ENCODE results near the gene MXI1. TPM values are rescaled to one million over a fixed set of nuclear protein-coding genes. Genes with fewer than 3 reads are reported as not detected.

MXI1 gene
- total and polyA plus RNA-seq, 2 donors (not counting 1 experiment from before 2014, with no cell fraction given) = 12.0 to 32.4 TPM

DNA sequence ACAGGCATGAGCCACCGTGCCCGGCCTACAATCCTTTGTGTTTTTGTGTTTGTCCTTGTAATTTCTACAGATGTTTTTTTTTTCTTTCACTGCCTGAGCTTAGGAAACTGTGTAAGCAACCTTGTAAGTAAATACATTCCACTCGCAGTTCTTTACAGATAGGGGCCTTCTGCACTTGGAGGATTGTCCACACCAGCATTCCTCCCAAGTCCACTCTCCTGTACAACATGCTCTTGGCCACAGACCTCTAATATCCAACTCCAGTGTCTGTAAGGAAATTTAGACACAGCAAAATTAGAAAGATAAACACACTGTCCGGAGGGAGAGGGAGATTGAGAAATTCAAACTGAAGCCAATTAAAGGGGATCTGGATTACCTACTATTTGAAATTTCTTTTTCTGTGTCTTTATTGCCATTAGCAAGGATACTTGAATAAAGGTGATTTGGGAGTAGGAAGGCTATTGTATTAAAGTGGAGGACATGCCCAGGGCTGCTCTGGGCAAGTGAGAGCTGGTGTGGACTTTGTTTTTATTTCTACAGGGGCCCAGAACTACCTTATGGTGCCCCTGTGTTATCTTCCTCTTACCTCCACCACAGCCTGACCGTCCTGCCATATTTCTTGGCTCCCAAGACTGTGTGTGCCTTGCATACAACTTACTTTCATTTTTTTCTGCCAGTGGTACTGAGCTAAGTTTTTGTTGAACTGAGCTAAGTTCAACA is 9.7 kb downstream of the MXI1 start:
- no peak overlapping the region for H2AFZ ChIP-seq (ENCODE audit: insufficient read depth, low read depth, low read length, poor library complexity, severe bottlenecking)
- no peaks in the 10 kb centered on the region for H3K36me3 ChIP-seq (replicated peaks in 1 of 2; ENCODE audit: control extremely low read depth in 1 of 2, control insufficient read depth in 1 of 2, extremely low read depth in 1 of 2, insufficient read depth in 2 of 2, low read length in 1 of 2)
- no peak overlapping the region for H3K4me2 ChIP-seq (replicated peaks; ENCODE audit: low read depth, low read length, poor library complexity, severe bottlenecking)
- H3K27ac ChIP-seq (ENCODE audit: low read length in 2 of 2) = no peak overlapping the region
- Mint-ChIP-seq H3K4me3 (no peak overlapping the region), H3K4me1 (peaks cover 44% of the 10 kb centered on the region), H3K27me3 (no peaks in the 10 kb centered on the region), H3K9me3 (ENCODE audit: insufficient read depth) (no peaks in the 10 kb centered on the region), H3K27ac (no peak overlapping the region)
- no peaks in the 10 kb centered on the region for H4K20me1 ChIP-seq (ENCODE audit: control insufficient read depth, insufficient read depth, low read length, poor library complexity, severe bottlenecking)
- no peak for DNase-seq
- no peak for TF ChIP-seq EZH2 (IDR thresholded peaks at IDR 0.05; ENCODE audit: borderline replicate concordance, insufficient read depth, low read depth, low read length, poor library complexity, severe bottlenecking)
- TF ChIP-seq, protein P1, sequence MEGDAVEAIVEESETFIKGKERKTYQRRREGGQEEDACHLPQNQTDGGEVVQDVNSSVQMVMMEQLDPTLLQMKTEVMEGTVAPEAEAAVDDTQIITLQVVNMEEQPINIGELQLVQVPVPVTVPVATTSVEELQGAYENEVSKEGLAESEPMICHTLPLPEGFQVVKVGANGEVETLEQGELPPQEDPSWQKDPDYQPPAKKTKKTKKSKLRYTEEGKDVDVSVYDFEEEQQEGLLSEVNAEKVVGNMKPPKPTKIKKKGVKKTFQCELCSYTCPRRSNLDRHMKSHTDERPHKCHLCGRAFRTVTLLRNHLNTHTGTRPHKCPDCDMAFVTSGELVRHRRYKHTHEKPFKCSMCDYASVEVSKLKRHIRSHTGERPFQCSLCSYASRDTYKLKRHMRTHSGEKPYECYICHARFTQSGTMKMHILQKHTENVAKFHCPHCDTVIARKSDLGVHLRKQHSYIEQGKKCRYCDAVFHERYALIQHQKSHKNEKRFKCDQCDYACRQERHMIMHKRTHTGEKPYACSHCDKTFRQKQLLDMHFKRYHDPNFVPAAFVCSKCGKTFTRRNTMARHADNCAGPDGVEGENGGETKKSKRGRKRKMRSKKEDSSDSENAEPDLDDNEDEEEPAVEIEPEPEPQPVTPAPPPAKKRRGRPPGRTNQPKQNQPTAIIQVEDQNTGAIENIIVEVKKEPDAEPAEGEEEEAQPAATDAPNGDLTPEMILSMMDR (IDR thresholded peaks at IDR 0.05) = no peak
- ChIA-PET CTCF (interaction anchor here (1.6 kb wide), 1 partner anchor 9 kb away, joined by 4 read pairs; the partner anchor contains the start of gene MXI1), POLR2A (interaction anchor here (0.6 kb wide), 1 partner anchor 9 kb away, joined by 5 read pairs; no protein-coding TSS in a partner anchor)
- H3K4me1 ChIP-seq (ENCODE audit: control insufficient read depth in 2 of 2, insufficient read depth in 2 of 2, low read length in 2 of 2) = peaks cover 43 to 49% of the 10 kb centered on the region in 2 donors
- H3K79me2 ChIP-seq (ENCODE audit: control insufficient read depth, insufficient read depth, low read length) = peaks cover 17% of the 10 kb centered on the region
- H3K9me3 ChIP-seq (ENCODE audit: control extremely low read depth in 1 of 3, control insufficient read depth in 2 of 3, insufficient read depth in 1 of 3, low read length in 2 of 3) = no peaks in the 10 kb centered on the region
- H3K9ac ChIP-seq (ENCODE audit: low read length) = no peak overlapping the region
- no peak for ATAC-seq (ENCODE audit: low read depth)
- no peak overlapping the region for H3K4me3 ChIP-seq (ENCODE audit: control extremely low read depth in 1 of 5, extremely low read depth in 1 of 5, insufficient read depth in 1 of 5, low read depth in 2 of 5, low read length in 4 of 5)
- intact Hi-C loops (cut with micrococcal nuclease) = no loop called here
- WGBS (ENCODE audit: insufficient coverage) = 70% methylated on average over 2 of the region's 5 CpGs
- H3K27me3 ChIP-seq (replicated peaks in 1 of 4; ENCODE audit: control extremely low read depth in 1 of 4, control insufficient read depth in 3 of 4, insufficient read depth in 4 of 4, low read length in 3 of 4) = peaks cover 0 to 5% (median 0%) of the 10 kb centered on the region in 4 experiments

DNA sequence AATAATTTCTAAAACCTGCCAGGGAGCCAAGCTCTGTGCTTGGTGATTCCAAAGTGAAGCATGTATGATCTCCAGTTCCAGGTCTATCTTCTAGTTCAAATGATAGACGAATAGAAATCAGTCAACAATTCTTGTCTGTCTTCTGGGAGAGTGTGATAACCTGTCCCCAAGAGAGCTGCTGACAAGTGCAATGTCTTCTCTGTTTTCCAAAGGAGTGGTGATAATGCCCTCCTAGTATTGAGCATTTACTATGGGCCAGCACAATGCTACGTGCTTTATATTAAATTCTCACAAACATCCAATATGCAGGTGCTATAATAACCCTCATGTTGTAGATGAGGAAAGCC is 10.2 kb downstream of the MXI1 start:
- no peaks in the 10 kb centered on the region for H3K36me3 ChIP-seq (replicated peaks in 1 of 2; ENCODE audit: control extremely low read depth in 1 of 2, control insufficient read depth in 1 of 2, extremely low read depth in 1 of 2, insufficient read depth in 2 of 2, low read length in 1 of 2)
- H3K4me2 ChIP-seq (replicated peaks; ENCODE audit: low read depth, low read length, poor library complexity, severe bottlenecking) = no peak overlapping the region
- WGBS (ENCODE audit: insufficient coverage) = 100% methylated on average over 1 of the region's 2 CpGs
- peaks cover 0 to 5% (median under 1%) of the 10 kb centered on the region in 4 experiments for H3K27me3 ChIP-seq (replicated peaks in 1 of 4; ENCODE audit: control extremely low read depth in 1 of 4, control insufficient read depth in 3 of 4, insufficient read depth in 4 of 4, low read length in 3 of 4)
- H3K4me1 Mint-ChIP-seq = peaks cover 42% of the 10 kb centered on the region
- H3K9ac ChIP-seq (ENCODE audit: low read length) = no peak overlapping the region
- peaks cover 21% of the 10 kb centered on the region for H3K79me2 ChIP-seq (ENCODE audit: control insufficient read depth, insufficient read depth, low read length)
- H2AFZ ChIP-seq (ENCODE audit: insufficient read depth, low read depth, low read length, poor library complexity, severe bottlenecking) = no peak overlapping the region
- ChIA-PET CTCF (no interaction called here), POLR2A (interaction anchor here (0.6 kb wide), 1 partner anchor 10 kb away, joined by 5 read pairs; no protein-coding TSS in a partner anchor)
- H3K27me3 Mint-ChIP-seq = no peaks in the 10 kb centered on the region
- TF ChIP-seq EZH2 (IDR thresholded peaks at IDR 0.05; ENCODE audit: borderline replicate concordance, insufficient read depth, low read depth, low read length, poor library complexity, severe bottlenecking) = no peak
- TF ChIP-seq, protein P1 (IDR thresholded peaks at IDR 0.05) = no peak
- ATAC-seq (ENCODE audit: low read depth) (no peak), DNase-seq (no peak)
- H3K27ac ChIP-seq (ENCODE audit: low read length in 2 of 2) = no peak overlapping the region
- no peaks in the 10 kb centered on the region for H3K9me3 Mint-ChIP-seq (ENCODE audit: insufficient read depth)
- H3K4me3 ChIP-seq (ENCODE audit: control extremely low read depth in 1 of 5, extremely low read depth in 1 of 5, insufficient read depth in 1 of 5, low read depth in 2 of 5, low read length in 4 of 5) = no peak overlapping the region
- no peaks in the 10 kb centered on the region for H4K20me1 ChIP-seq (ENCODE audit: control insufficient read depth, insufficient read depth, low read length, poor library complexity, severe bottlenecking)
- peaks cover 42 to 47% of the 10 kb centered on the region in 2 donors for H3K4me1 ChIP-seq (ENCODE audit: control insufficient read depth in 2 of 2, insufficient read depth in 2 of 2, low read length in 2 of 2)
- no peak overlapping the region for H3K27ac Mint-ChIP-seq
- no peak overlapping the region for H3K4me3 Mint-ChIP-seq
- intact Hi-C loops (cut with micrococcal nuclease) = no loop called here
- no peaks in the 10 kb centered on the region for H3K9me3 ChIP-seq (ENCODE audit: control extremely low read depth in 1 of 3, control insufficient read depth in 2 of 3, insufficient read depth in 1 of 3, low read length in 2 of 3)
